ENCODE measurements around the gene CCDC152.

DNA sequence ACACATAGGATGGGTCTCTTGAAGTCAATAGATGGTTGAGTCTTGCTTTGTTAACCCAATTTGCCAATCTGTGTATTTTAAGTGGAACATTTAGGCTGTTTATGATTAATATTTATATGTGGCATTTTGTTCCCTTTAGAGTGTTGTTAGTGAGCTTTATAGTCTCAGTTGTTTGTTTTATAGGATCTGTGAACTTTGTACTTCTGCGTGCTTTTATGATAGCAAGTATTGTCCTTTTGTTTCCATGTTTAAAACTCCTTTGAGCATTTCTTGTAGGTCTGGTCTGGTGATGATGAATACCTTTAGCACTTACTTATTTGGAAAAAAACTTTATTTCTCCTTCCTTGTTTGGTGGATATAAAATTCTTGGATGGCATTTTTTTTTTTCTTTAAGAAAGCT lies 31.2 kb downstream of the CCDC152 start:
- TF ChIP-seq POLR2AphosphoS5 (IDR thresholded peaks at IDR 0.05), result no peak
- no peak for TF ChIP-seq POLR2A (IDR thresholded peaks at IDR 0.05)
- TF ChIP-seq, protein P1, sequence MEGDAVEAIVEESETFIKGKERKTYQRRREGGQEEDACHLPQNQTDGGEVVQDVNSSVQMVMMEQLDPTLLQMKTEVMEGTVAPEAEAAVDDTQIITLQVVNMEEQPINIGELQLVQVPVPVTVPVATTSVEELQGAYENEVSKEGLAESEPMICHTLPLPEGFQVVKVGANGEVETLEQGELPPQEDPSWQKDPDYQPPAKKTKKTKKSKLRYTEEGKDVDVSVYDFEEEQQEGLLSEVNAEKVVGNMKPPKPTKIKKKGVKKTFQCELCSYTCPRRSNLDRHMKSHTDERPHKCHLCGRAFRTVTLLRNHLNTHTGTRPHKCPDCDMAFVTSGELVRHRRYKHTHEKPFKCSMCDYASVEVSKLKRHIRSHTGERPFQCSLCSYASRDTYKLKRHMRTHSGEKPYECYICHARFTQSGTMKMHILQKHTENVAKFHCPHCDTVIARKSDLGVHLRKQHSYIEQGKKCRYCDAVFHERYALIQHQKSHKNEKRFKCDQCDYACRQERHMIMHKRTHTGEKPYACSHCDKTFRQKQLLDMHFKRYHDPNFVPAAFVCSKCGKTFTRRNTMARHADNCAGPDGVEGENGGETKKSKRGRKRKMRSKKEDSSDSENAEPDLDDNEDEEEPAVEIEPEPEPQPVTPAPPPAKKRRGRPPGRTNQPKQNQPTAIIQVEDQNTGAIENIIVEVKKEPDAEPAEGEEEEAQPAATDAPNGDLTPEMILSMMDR (IDR thresholded peaks at IDR 0.05), result no peak
